ENCODE results near the gene MOSMO.

The MOSMO gene

DNA sequence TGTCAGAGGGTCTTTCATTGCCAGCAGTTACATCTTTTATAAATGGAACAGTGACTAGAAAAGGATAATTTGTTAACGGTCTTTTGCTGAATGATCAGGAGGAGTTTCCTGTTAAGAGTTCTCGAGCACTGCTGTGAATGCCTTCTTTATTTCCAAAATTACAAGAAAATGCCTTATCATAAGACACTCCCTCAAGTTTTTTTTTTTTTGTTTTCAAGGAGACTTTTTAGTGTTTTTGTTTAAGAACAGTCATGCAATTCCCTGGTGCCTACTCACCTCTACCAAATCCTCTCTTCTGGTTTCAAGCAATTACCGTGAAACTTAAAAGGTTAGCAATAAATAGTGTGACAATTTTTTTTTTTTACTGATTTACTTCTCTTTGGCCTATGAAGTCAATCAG lies 65.4 kb downstream of the MOSMO start:
- no peak overlapping the region for H3K4me3 ChIP-seq (ENCODE audit: low read depth, low read length)
- TF ChIP-seq CTCF (conservative IDR thresholded peaks at IDR 0.05; ENCODE audit: low read depth, low read length) = no peak
- DNase-seq (ENCODE audit: low read depth) = peak; percentile 14

DNA sequence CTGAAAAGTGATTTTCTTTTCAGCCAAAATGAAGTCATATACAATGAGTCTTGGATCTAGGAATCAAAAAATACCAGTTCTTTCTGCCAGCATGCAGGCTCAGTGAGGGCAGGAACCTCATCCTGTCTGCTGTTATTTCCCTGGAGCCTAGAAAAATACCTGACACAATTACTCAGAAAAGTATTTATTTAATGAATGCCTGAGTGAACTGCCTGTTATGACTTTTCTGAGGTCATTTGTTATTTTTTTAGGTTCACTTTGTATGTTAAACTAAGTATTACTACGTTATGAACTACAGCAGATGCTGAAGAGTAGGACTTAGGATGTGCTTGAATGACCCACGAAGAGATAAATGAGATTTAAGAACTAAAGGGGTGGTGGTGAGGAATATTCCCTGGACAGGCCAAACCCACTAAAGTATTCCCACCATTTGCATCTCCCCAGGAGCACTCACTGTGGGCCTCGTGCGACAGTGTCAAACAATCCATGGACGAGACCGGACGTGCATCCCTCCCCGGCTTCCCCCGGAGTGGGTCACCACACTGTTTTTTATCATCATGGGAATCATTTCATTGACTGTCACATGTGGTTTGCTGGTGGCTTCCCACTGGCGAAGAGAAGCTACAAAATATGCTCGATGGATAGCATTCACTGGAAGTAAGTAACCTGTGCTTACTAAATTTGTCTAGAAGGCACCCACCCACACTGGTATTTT lies 67.3 kb downstream of the MOSMO start:
- no peak for TF ChIP-seq CTCF (conservative IDR thresholded peaks at IDR 0.05; ENCODE audit: low read depth, low read length)
- H3K4me3 ChIP-seq (ENCODE audit: low read depth, low read length) = no peak overlapping the region
- DNase-seq (ENCODE audit: low read depth) = peak; percentile 48

DNA sequence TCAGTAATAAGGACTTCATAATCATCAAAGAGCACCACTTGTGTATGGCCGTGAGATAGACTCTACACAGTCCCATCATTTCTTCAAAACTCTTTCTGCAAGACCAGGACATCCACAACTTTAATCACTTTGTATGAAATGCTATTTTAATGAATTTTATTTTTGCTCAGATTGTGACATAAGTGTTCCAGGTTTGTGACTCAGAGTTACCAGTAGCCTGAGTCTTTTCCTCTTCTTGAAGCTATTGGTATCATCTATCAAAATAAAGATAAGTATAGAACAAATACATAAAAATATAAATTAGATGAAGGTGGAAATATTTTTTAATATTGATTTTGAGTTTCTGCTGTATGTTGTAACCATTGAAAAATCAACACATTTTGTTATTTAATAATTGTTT lies 67.9 kb downstream of the MOSMO start:
- peak; percentile 28 for DNase-seq (ENCODE audit: low read depth)
- no peak for TF ChIP-seq CTCF (conservative IDR thresholded peaks at IDR 0.05; ENCODE audit: low read depth, low read length)
- H3K4me3 ChIP-seq (ENCODE audit: low read depth, low read length) = no peak overlapping the region

GRCh38 chr16:22077700-22078313 lies 69.9 kb downstream of the MOSMO start:
- TF ChIP-seq CTCF (conservative IDR thresholded peaks at IDR 0.05; ENCODE audit: low read depth, low read length) = peak; percentile 86
- no peak overlapping the region for H3K4me3 ChIP-seq (ENCODE audit: low read depth, low read length)
- DNase-seq (ENCODE audit: low read depth) = peak; percentile 77

- H3K4me3 ChIP-seq (ENCODE audit: low read depth, low read length) = no peak overlapping the region
- no peak for DNase-seq (ENCODE audit: low read depth)
- no peak for TF ChIP-seq CTCF (conservative IDR thresholded peaks at IDR 0.05; ENCODE audit: low read depth, low read length)
Measured at GRCh38 chr16:22078656-22079055, 70.7 kb downstream of the MOSMO start.

GRCh38 chr16:22081050-22081449 lies 73.1 kb downstream of the MOSMO start:
- no peak for DNase-seq (ENCODE audit: low read depth)
- TF ChIP-seq CTCF (conservative IDR thresholded peaks at IDR 0.05; ENCODE audit: low read depth, low read length) = no peak

GRCh38 chr16:22086440-22086839 lies 78.5 kb downstream of the MOSMO start:
- DNase-seq (ENCODE audit: low read depth) = no peak

More at GRCh38 chr16:22081050-22081449, 73.1 kb downstream of the MOSMO start:
- H3K4me3 ChIP-seq (ENCODE audit: low read depth, low read length) = no peak overlapping the region

More at GRCh38 chr16:22086440-22086839, 78.5 kb downstream of the MOSMO start:
- TF ChIP-seq CTCF (conservative IDR thresholded peaks at IDR 0.05; ENCODE audit: low read depth, low read length) = no peak
- H3K4me3 ChIP-seq (ENCODE audit: low read depth, low read length) = no peak overlapping the region
